Lower leg skin (tissue), 3 donors: ENCODE measurements around the gene ABI3.

ENCODE experiments used
- POLR2A ChIP-seq, 2 donors: fragments of 450-650 bp; IDR thresholded peaks; one replicate each; pipeline ENCODE4 v1.6.1; 2016 to 2017; ENCODE audit warnings: antibody characterized with exemption in 2 of 2, mild to moderate bottlenecking in 1 of 2, moderate library complexity in 1 of 2
- TF ChIP-seq, protein P1 (sequence below), 3 donors: fragments of 450-650 bp; IDR thresholded peaks; one replicate each; pipeline ENCODE4 v1.5.1; 2016; ENCODE audit warnings: antibody characterized with exemption in 3 of 3, mild to moderate bottlenecking in 3 of 3, moderate library complexity in 2 of 3

DNA sequence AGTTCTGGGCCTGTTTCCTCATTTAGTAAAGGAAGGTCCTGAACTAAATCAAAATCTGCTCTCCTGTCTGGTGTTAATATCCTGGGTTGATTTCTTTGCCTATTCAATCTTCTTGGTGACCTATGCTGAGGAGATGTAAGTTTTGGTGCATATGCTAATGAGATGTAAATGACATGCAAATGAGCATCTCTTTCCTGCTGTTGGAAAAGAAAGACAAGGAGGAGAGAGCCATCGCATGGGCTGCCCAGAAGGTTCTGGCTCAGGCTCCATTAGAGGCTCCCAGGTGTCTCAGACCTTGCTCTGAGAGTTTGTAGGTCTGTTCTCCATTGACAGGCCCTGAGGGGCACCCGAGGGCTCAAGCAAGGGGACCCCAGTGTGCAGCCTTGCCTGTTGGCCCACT is 3.3 kb downstream of the ABI3 start:
- TF ChIP-seq, protein P1, sequence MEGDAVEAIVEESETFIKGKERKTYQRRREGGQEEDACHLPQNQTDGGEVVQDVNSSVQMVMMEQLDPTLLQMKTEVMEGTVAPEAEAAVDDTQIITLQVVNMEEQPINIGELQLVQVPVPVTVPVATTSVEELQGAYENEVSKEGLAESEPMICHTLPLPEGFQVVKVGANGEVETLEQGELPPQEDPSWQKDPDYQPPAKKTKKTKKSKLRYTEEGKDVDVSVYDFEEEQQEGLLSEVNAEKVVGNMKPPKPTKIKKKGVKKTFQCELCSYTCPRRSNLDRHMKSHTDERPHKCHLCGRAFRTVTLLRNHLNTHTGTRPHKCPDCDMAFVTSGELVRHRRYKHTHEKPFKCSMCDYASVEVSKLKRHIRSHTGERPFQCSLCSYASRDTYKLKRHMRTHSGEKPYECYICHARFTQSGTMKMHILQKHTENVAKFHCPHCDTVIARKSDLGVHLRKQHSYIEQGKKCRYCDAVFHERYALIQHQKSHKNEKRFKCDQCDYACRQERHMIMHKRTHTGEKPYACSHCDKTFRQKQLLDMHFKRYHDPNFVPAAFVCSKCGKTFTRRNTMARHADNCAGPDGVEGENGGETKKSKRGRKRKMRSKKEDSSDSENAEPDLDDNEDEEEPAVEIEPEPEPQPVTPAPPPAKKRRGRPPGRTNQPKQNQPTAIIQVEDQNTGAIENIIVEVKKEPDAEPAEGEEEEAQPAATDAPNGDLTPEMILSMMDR (IDR thresholded peaks at IDR 0.05), result no peak
- TF ChIP-seq POLR2A (IDR thresholded peaks at IDR 0.05), result no peak
